ENCODE results near the gene OXNAD1. TPM values are rescaled to one million over a fixed set of nuclear protein-coding genes. Genes with fewer than 3 reads are reported as not detected.

The OXNAD1 gene
- total and polyA plus RNA-seq, 2 of the 13 experiments (the other 11 are each of a cell fraction or from before 2014, with no cell fraction given): 9.9 to 18.8 TPM

GRCh38 chr3:16300307-16300706 is 35.3 kb downstream of the OXNAD1 start:
- TF ChIP-seq ZSCAN9 (CRISPR knock-in tag; IDR thresholded peaks at IDR 0.05; ENCODE audit: borderline replicate concordance) (no peak), SMC3 (IDR thresholded peaks at IDR 0.05; ENCODE audit: low read length) (no peak), TCF7 (IDR thresholded peaks at IDR 0.05; ENCODE audit: low read depth) (no peak), SRF (IDR thresholded peaks at IDR 0.05; ENCODE audit: low read depth, low read length) (no peak), ZBED4 (CRISPR knock-in tag; IDR thresholded peaks at IDR 0.05; ENCODE audit: borderline replicate concordance) (no peak), RXRB (CRISPR knock-in tag; IDR thresholded peaks at IDR 0.05; ENCODE audit: borderline replicate concordance) (no peak), SRSF4 (IDR thresholded peaks at IDR 0.05; ENCODE audit: low read depth, low read length, poor library complexity, severe bottlenecking) (no peak), SMAD9 (CRISPR knock-in tag; IDR thresholded peaks at IDR 0.05) (no peak), CHCHD3 (CRISPR knock-in tag; IDR thresholded peaks at IDR 0.05) (no peak), ZC3H13 (CRISPR knock-in tag; IDR thresholded peaks at IDR 0.05) (no peak), JDP2 (CRISPR knock-in tag; IDR thresholded peaks at IDR 0.05; ENCODE audit: borderline replicate concordance) (no peak)
- H2AFZ ChIP-seq (ENCODE audit: low read length): no peak overlapping the region
- in situ Hi-C loops (cut with HindIII; ENCODE audit: extremely low pct_ligation_motif_present, low pct_unique_long_range_greater_than_20kb): no loop called here

More at GRCh38 chr3:16300307-16300706, 35.3 kb downstream of the OXNAD1 start:
- POLR2A ChIA-PET: no interaction called here
- Histone ChIP-seq H3K4me2 (ENCODE audit: low read depth, low read length) (no peak overlapping the region), H3K9ac (ENCODE audit: insufficient read depth, low read depth, low read length) (no peak overlapping the region), H3K4me1 (ENCODE audit: insufficient read depth, low read length) (no peaks in the 10 kb centered on the region), H3K79me2 (ENCODE audit: insufficient read depth, low read length) (no peaks in the 10 kb centered on the region), H3K27me3 (ENCODE audit: control insufficient read depth in 1 of 2, insufficient read depth in 2 of 2, low read length in 2 of 2) (no peaks in the 10 kb centered on the region), H3K9me3 (ENCODE audit: low read length) (no peaks in the 10 kb centered on the region), H3K27ac (ENCODE audit: extremely low read length, insufficient read depth, low read length) (no peak overlapping the region), H3K4me3 (replicated peaks in 1 of 3; ENCODE audit: insufficient read depth in 1 of 3, low read depth in 2 of 3, low read length in 3 of 3) (no peak overlapping the region), H4K20me1 (ENCODE audit: insufficient read depth, low read length) (no peaks in the 10 kb centered on the region), H3K36me3 (replicated peaks in 1 of 2; ENCODE audit: control insufficient read depth in 1 of 2, insufficient read depth in 2 of 2, low read length in 2 of 2) (peaks cover 11 to 71% of the 10 kb centered on the region in 2 experiments)
- CTCF ChIA-PET (ENCODE audit: low intra/inter-chr PET ratio, low total read pairs): no interaction called here
- no TSS peak for BruUV-seq (replicated peaks)
- FAIRE-seq (no peak), DNase-seq (ENCODE audit: low spot score) (no peak), ATAC-seq (no peak)
- WGBS (ENCODE audit: low lambda C conversion rate): 95% methylated on average over 2 of the region's 2 CpGs
- intact Hi-C loops (cut with micrococcal nuclease; ENCODE audit: unreplicated experiment): no loop called here

Measured in HepG2 (cell line).